LHCN-M2 (cell line): ENCODE measurements around the gene NRGN. TPM values are rescaled to one million over a fixed set of nuclear protein-coding genes. Genes with fewer than 3 reads are reported as not detected.

Experiments
- DNase-seq: peaks from one replicate; pipeline ENCODE4 v3.0.0-alpha.2; 2012; ENCODE audit warnings: low read depth
- total RNA-seq: library from RNA; depleted of rRNA; stranded (reverse); fragments of >200 nt; gene quantifications from 2 replicates; pipeline ENCODE4 v1.2.3, GENCODE V29; 2014; rRNA removed

The NRGN gene
- total RNA-seq, 1 experiment from 2014 or later, result 3.8 TPM

DNA sequence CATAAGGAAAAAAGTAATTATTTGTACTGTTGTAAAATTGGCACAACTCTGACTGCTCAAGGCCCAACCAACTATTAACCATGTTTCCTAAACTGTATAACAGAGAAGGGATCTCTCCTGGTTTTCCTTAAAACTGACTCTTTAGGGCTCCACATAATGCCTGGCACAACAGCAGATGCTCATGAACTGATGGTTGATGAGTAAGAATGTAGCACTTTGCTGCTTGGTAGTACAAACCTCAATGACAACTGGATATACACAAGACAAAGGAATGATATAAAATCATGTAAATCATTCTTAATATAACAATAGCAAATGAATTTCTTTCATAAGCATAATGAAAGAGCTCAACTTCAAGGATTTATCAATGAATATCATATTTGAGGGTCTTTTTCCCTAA is 48.8 kb downstream of the NRGN start:
- DNase-seq, result peak; percentile 87

DNA sequence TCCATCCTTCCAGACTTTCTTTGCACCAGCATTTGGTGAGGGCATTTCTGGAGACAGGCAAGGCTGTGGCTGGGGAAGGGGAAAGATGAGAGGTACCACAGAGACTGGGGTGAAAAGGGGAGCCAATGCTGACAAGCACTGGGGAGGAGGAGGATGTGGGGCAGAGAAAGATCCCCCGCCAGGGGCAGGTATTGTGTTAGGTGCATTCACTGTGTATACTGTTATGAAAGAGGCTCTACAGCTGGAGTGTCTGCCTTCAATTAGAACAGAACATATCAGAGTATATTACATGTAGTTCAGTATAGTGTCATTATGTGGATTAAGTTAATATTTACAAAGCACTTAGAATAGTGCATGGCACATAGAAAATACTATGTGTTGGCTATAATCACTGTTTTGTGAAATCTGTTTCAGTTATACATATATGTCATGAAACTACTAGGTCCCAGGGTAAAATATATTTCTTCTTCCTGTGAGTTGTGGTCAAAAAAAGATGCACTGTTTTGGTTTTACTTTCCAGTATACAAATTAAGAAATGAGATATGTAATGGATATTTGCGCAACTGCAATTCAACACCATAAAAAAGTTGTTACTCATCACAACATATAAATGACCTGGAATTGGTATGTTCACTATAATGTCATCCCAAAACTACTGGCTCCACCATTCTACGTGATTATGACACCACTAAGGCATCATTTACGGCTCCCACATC is 52.0 kb downstream of the NRGN start:
- DNase-seq, result peak; percentile 47

DNA sequence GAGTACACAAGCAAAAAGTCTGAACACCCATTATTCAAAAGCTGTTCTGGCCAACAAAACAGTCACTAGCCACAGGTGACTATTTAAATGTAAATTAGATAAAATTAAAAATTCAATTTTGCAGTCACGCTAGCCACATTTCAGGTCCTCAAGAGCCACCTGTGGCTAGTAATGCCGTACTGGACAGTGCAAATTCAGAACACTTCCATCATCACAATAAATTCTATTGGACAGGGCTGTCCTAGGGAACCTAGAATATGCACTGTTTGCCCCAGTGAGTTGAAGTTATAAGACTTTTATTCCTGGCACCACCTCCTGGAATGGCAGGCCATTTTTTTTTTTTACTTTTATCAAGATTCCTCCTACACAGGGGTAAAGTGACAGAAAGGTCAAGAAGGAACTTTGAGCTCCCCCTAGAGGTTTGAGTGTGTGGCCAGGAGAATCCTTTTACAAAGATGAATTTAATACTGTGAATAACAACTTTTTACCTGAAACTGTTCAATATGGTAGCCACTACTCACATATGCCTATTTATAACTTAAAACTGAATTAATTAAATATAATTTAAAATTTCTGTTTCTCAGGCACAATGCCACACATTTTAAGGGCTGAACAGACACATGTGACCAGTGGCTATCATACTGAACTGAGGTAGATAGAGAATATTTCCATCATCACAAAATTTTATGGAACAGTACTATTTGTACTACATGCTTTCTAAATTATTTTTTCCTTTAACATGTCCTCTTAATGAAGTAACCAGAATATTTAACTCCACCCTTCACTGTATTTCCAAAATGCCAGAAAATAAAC is 53.9 kb downstream of the NRGN start:
- DNase-seq, result peak; percentile 64

DNA sequence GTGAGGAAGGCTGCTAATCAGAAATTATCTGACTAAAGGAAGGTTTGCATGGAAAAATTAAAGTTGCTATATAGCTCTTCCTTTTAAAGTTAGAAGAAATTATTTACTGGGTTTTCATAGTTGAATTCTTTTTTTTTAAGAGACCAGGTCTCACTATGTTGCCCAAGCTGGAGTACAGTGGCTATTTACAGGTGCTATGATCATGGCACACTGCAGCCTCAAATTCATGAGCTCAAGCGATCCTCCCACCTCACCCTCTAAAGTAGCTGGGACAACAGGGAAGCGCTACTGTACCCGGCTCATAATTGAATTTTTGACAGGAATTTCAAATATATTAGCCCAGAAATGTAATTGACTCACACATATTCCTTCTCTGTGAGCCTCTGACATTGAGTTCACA is 56.6 kb downstream of the NRGN start:
- no peak for DNase-seq

Other genes starting within 250 kb of the NRGN start
- not detected in 2 replicates for gene OR8B12, start 196.3 kb upstream of the NRGN start, total RNA-seq
- gene OR8A1, start 169.9 kb upstream of the NRGN start, total RNA-seq, result not detected in 2 replicates
- not detected in 2 replicates for gene PANX3, start 128.5 kb upstream of the NRGN start, total RNA-seq
- gene TBRG1, start 117.1 kb upstream of the NRGN start, total RNA-seq, result 33.7 and 35.8 TPM in 2 replicates
- 11.4 and 15.3 TPM in 2 replicates for gene SIAE, start 66.2 kb upstream of the NRGN start, total RNA-seq
- 24.9 and 30.2 TPM in 2 replicates for gene SPA17, start 66.0 kb upstream of the NRGN start, total RNA-seq
- gene VSIG2, start 12.3 kb downstream of the NRGN start, total RNA-seq, result not detected in 2 replicates
- gene ESAM, start 22.3 kb downstream of the NRGN start, total RNA-seq, result 0.06 TPM in 2 replicates
- gene MSANTD2, start 60.5 kb downstream of the NRGN start, total RNA-seq, result 12.3 and 15.4 TPM in 2 replicates
- gene ROBO3, start 125.5 kb downstream of the NRGN start, total RNA-seq, result 11.9 and 18.5 TPM in 2 replicates
- 23.4 and 26.9 TPM in 2 replicates for gene ROBO4, start 157.9 kb downstream of the NRGN start, total RNA-seq
- gene HEPN1, start 179.3 kb downstream of the NRGN start, total RNA-seq, result not detected in 2 replicates
- 0.13 TPM in 1 of 2 replicates, not detected in the other for gene HEPACAM, start 196.1 kb downstream of the NRGN start, total RNA-seq
- gene CCDC15, start 214.3 kb downstream of the NRGN start, total RNA-seq, result 13.3 and 16.0 TPM in 2 replicates